H1 (cell line): Measurements from ENCODE around the gene PAX5. TPM values are rescaled to one million over a fixed set of nuclear protein-coding genes. Genes with fewer than 3 reads are reported as not detected.
A peak's percentile ranks its signal among the peaks of the same experiment; 100 is the strongest.
"Not testable (repeated sequence)": the region's sequence is repeated elsewhere in the genome, so short reads cannot be mapped to it uniquely, and the experiment has no call there.

ENCODE experiments used
- CTCF ChIA-PET: fragments of 300-600 bp; sonication (Branson Sonifier 250); formaldehyde crosslinking; loops from one replicate; lab custom pipeline; 2021; ENCODE audit not compliant: partially characterized antibody; lab: Charles Lee
- POLR2A ChIA-PET: fragments of 300-600 bp; sonication (Branson Sonifier 250); formaldehyde crosslinking; loops from one replicate; lab custom pipeline; 2021; ENCODE audit warnings: inconsistent platforms; ENCODE audit not compliant: partially characterized antibody; lab: Charles Lee
- DNase-seq, 2 experiments: peaks; one replicate each; pipeline versions ENCODE4 v3.0.0 to v3.0.0-alpha.2; 2010 to 2022; ENCODE audit warnings: low spot score in 2 of 2, low read depth in 1 of 2, mixed read lengths in 1 of 2
- FAIRE-seq: peaks from 2 replicates; lab custom pipeline; 2011; peaks lifted over from hg19 to GRCh38; lab: Jason Lieb, UNC
- H2AFZ ChIP-seq: 2 replicates; pipeline ENCODE4 v1.8.1; 2012; ENCODE audit warnings: low read length, inconsistent platforms
- H2AK5ac ChIP-seq: 2 replicates; pipeline ENCODE4 v1.6.1; 2013; ENCODE audit warnings: low read depth, low read length
- H2BK120ac ChIP-seq: replicated peaks from 2 replicates; pipeline ENCODE3; 2013; ENCODE audit warnings: low read depth, low read length, inconsistent platforms
- H2BK12ac ChIP-seq: 2 replicates; pipeline ENCODE4 v1.6.1; 2013; ENCODE audit warnings: low read depth, low read length
- H2BK15ac ChIP-seq: 2 replicates; pipeline ENCODE4 v1.6.1; 2013; ENCODE audit warnings: low read length
- H2BK20ac ChIP-seq: 2 replicates; pipeline ENCODE4 v1.6.1; 2013; ENCODE audit warnings: low read length
- H2BK5ac ChIP-seq: 2 replicates; pipeline ENCODE4 v1.6.1; 2013; ENCODE audit warnings: low read depth, low read length
- H3K14ac ChIP-seq: 2 replicates; pipeline ENCODE4 v1.6.1; 2013; ENCODE audit warnings: inconsistent platforms; ENCODE audit not compliant: insufficient read length
- H3K18ac ChIP-seq: 2 replicates; pipeline ENCODE4 v1.6.1; 2013; ENCODE audit warnings: low read length; ENCODE audit errors: extremely low read depth
- H3K23ac ChIP-seq: 2 replicates; pipeline ENCODE4 v1.6.1; 2013; ENCODE audit warnings: inconsistent platforms; ENCODE audit not compliant: insufficient read length
- H3K23me2 ChIP-seq: 2 replicates; pipeline ENCODE4 v1.6.1; 2013; ENCODE audit warnings: low read depth, low read length
- H3K27ac ChIP-seq: 2 replicates; pipeline ENCODE4 v1.6.1; 2011; ENCODE audit warnings: low read depth, low read length, inconsistent platforms
- H3K27me3 ChIP-seq, 4 experiments: replicated peaks in 1 of 4; 1 replicate in 1 of 4; 2 replicates in 3 of 4; pipeline versions ENCODE4 v1.6.1 to v1.8.1; 2011 to 2013; ENCODE audit warnings: low read length in 3 of 4, mild to moderate bottlenecking in 3 of 4, inconsistent platforms in 2 of 4, mixed read lengths in 2 of 4, moderate library complexity in 1 of 4; ENCODE audit not compliant: control insufficient read depth in 3 of 4, insufficient read depth in 3 of 4; ENCODE audit errors: extremely low read depth in 1 of 4
- H3K36me3 ChIP-seq, 4 experiments: 2 replicates each; pipeline versions ENCODE4 v1.6.1 to v1.8.1; 2011 to 2013; ENCODE audit warnings: mild to moderate bottlenecking in 4 of 4, low read length in 3 of 4, moderate library complexity in 2 of 4, control low read depth in 1 of 4, inconsistent platforms in 1 of 4; ENCODE audit not compliant: insufficient read depth in 4 of 4, control insufficient read depth in 2 of 4
- H3K4ac ChIP-seq: replicated peaks from 2 replicates; pipeline ENCODE3; 2013; ENCODE audit warnings: low read length, low read depth, mixed read lengths, inconsistent platforms; ENCODE audit not compliant: insufficient read length
- H3K4me1 ChIP-seq, 4 experiments: replicated peaks in 1 of 4; 1 replicate in 1 of 4; 2 replicates in 3 of 4; pipeline versions ENCODE4 v1.6.1 to v1.8.1; 2011 to 2013; ENCODE audit warnings: low read length in 3 of 4, inconsistent platforms in 2 of 4, mixed read lengths in 1 of 4; ENCODE audit not compliant: insufficient read depth in 4 of 4, control insufficient read depth in 3 of 4
- H3K4me2 ChIP-seq, 2 experiments: 2 replicates each; pipeline versions ENCODE4 v1.6.1 to v1.8.1; 2011 to 2013; ENCODE audit warnings: low read depth in 2 of 2, low read length in 2 of 2, control low read depth in 1 of 2, inconsistent platforms in 1 of 2, mild to moderate bottlenecking in 1 of 2; ENCODE audit not compliant: insufficient read depth in 1 of 2
- H3K4me3 ChIP-seq, 4 experiments: fragments of 200-600, 300-600 bp in 1 of 4; sonication (generic), shearing (Covaris generic), sonication (Bioruptor Twin) in 1 of 4; 2 replicates each; pipeline versions ENCODE4 v1.5.1 to v1.8.1; 2011 to 2016; ENCODE audit warnings: low read length in 4 of 4, low read depth in 3 of 4, control low read depth in 2 of 4, inconsistent platforms in 2 of 4, mild to moderate bottlenecking in 2 of 4, mixed read lengths in 1 of 4, moderate library complexity in 1 of 4; ENCODE audit not compliant: insufficient read depth in 2 of 4; ENCODE audit errors: extremely low read depth in 1 of 4
- H3K56ac ChIP-seq: replicated peaks from 2 replicates; pipeline ENCODE3; 2013; ENCODE audit warnings: low read depth, mild to moderate bottlenecking, mixed read lengths, low read length, inconsistent platforms; ENCODE audit not compliant: insufficient read length
- H3K79me1 ChIP-seq: 2 replicates; pipeline ENCODE4 v1.6.1; 2013; ENCODE audit warnings: low read depth, low read length, control low read depth
- H3K79me2 ChIP-seq, 2 experiments: 2 replicates each; pipeline versions ENCODE4 v1.6.1 to v1.8.1; 2012 to 2013; ENCODE audit warnings: low read length in 2 of 2, mild to moderate bottlenecking in 2 of 2, inconsistent platforms in 1 of 2; ENCODE audit not compliant: insufficient read depth in 2 of 2, control insufficient read depth in 1 of 2
- H3K9ac ChIP-seq, 4 experiments: replicated peaks in 1 of 4; 1 replicate in 1 of 4; 2 replicates in 3 of 4; pipeline versions ENCODE4 v1.6.1 to v1.8.1; 2011 to 2013; ENCODE audit warnings: low read depth in 3 of 4, low read length in 3 of 4, control low read depth in 2 of 4, mild to moderate bottlenecking in 2 of 4, moderate library complexity in 2 of 4, inconsistent platforms in 1 of 4; ENCODE audit errors: extremely low read depth in 1 of 4
- H3K9me3 ChIP-seq, 2 experiments: 2 replicates each; pipeline versions ENCODE4 v1.6.1 to v1.8.1; 2012 to 2013; ENCODE audit warnings: mild to moderate bottlenecking in 2 of 2, moderate library complexity in 2 of 2, control low read depth in 1 of 2, inconsistent platforms in 1 of 2, low read depth in 1 of 2, low read length in 1 of 2, mixed read lengths in 1 of 2; ENCODE audit not compliant: insufficient read depth in 2 of 2
- H4K20me1 ChIP-seq, 2 experiments: replicated peaks in 1 of 2; 2 replicates each; pipeline versions ENCODE3 to v1.8.1; 2011 to 2013; ENCODE audit warnings: inconsistent platforms in 2 of 2, low read length in 2 of 2, mild to moderate bottlenecking in 1 of 2; ENCODE audit not compliant: insufficient read depth in 2 of 2, control insufficient read depth in 1 of 2
- H4K5ac ChIP-seq: 2 replicates; pipeline ENCODE4 v1.6.1; 2013; ENCODE audit warnings: low read length, low read depth, mixed read lengths, inconsistent platforms; ENCODE audit not compliant: insufficient read length
- H4K8ac ChIP-seq: 2 replicates; pipeline ENCODE4 v1.8.0; 2013; ENCODE audit warnings: mild to moderate bottlenecking, moderate library complexity, low read length, inconsistent platforms; ENCODE audit not compliant: insufficient read depth; ENCODE audit errors: extremely low read depth
- H4K91ac ChIP-seq: replicated peaks from 2 replicates; pipeline ENCODE3; 2013; ENCODE audit warnings: low read length, mixed read lengths, inconsistent platforms; ENCODE audit not compliant: insufficient read length
- CEBPB ChIP-seq: IDR thresholded peaks from 2 replicates; pipeline ENCODE4 v1.6.1; 2012; ENCODE audit warnings: low read depth, low read length
- WGBS, 2 experiments: shearing (Covaris generic) in 1 of 2; methylation state at CpG; one replicate each; pipeline versions ENCODE4 v1.1.6 to v1.1.7; 2013 to 2015; ENCODE audit warnings: low lambda C conversion rate in 2 of 2, mixed read lengths in 2 of 2, inconsistent platforms in 1 of 2, low coverage in 1 of 2, missing lambda C conversion rate in 1 of 2; ENCODE audit not compliant: insufficient replicate concordance in 2 of 2, insufficient coverage in 1 of 2, insufficient read length in 1 of 2; ENCODE audit errors: extremely low coverage in 1 of 2, missing lambda C conversion rate in 1 of 2; 5-methylcytosine and 5-hydroxymethylcytosine counted together
- polyA plus RNA-seq, 7 experiments: library from polyadenylated mRNA; depleted of rRNA in 3 of 7; stranded (reverse) in 5 of 7; unstranded in 2 of 7; fragments of >200 nt in 5 of 7; fragments of 200-250 nt in 2 of 7; gene quantifications; 1 replicate in 5 of 7; 2 replicates in 1 of 7; 4 replicates in 1 of 7; pipeline versions ENCODE4 v1.2.1 to v1.2.3, GENCODE V29; 2011 to 2013; ENCODE audit warnings: missing spikeins in 2 of 7, mixed read lengths in 2 of 7
- total RNA-seq: library from RNA; stranded (reverse); fragmentation: NEBNext Ultra II Directional; extraction: Animal tissue kit (Norgen Biotek cat#: 25700); gene quantifications from 2 replicates; pipeline ENCODE4 v1.2.1, GENCODE V29; 2021

Gene PAX5
- total and polyA plus RNA-seq, 2 of the 8 experiments (the other 6 are each of a cell fraction or from before 2014, with no cell fraction given): 0.29 to 0.43 TPM

GRCh38 chr9:37054363-37054720 is 20.3 kb upstream of the PAX5 start:
- H3K4ac ChIP-seq, H3K56ac ChIP-seq, DNase-seq, H4K20me1 ChIP-seq, H4K91ac ChIP-seq, H3K14ac ChIP-seq, H4K8ac ChIP-seq, H3K4me3 ChIP-seq, H3K79me2 ChIP-seq, H3K9ac ChIP-seq, H2AK5ac ChIP-seq, H3K27ac ChIP-seq, H3K79me1 ChIP-seq, H3K36me3 ChIP-seq, H3K27me3 ChIP-seq, H3K23me2 ChIP-seq, H4K5ac ChIP-seq, H3K18ac ChIP-seq, H2BK20ac ChIP-seq, H2BK15ac ChIP-seq, FAIRE-seq, H2BK120ac ChIP-seq, H2BK5ac ChIP-seq, H3K9me3 ChIP-seq, H2AFZ ChIP-seq, H3K23ac ChIP-seq: not testable (repeated sequence)
- CTCF ChIA-PET: interaction anchor here (0.6 to 1.8 kb wide), 5 partner anchors 11 to 828 kb away, joined by 3 to 4 read pairs (median 3); no protein-coding TSS in a partner anchor
- 0 out of 2 replicates have a peak overlapping the region, but pooled peaks have one; percentile 5 for H2BK12ac ChIP-seq
- POLR2A ChIA-PET: interaction anchor here (1.3 kb wide), 1 partner anchor 13 kb away, joined by 3 read pairs; no protein-coding TSS in a partner anchor
- H3K4me2 ChIP-seq: peak overlapping the region; percentile 46 to 51; a peak in 3 of 4 replicates
- 49% methylated on average over 2 of the region's 2 CpGs; no CpG with 5 or more reads in 1 of the 2 experiments for WGBS, 2 experiments
- peak; percentile 56 for TF ChIP-seq CEBPB
- peaks cover 5 to 16% (median 13%) of the 10 kb centered on the region in 4 experiments; a peak in 5 of 7 replicates for H3K4me1 ChIP-seq
